HL-60 (cell line): Measurements from ENCODE around the gene ATF6B.
A peak's percentile ranks its signal among the peaks of the same experiment; 100 is the strongest.

Experiments used
- DNase-seq, 2 experiments: peaks; one replicate each; pipeline ENCODE4 v3.0.0-alpha.2; 2010 to 2020; ENCODE audit warnings: low read depth in 1 of 2, low spot score in 1 of 2
- H3K27ac ChIP-seq: fragments of 250-450 bp; sonication (Bioruptor Pico); replicated peaks from 2 replicates; pipeline ENCODE4 v1.5.1; 2020; ENCODE audit warnings: mild to moderate bottlenecking, moderate library complexity
- H3K27me3 ChIP-seq: fragments of 250-450 bp; sonication (Bioruptor Pico); 2 replicates; pipeline ENCODE4 v1.5.1; 2021; ENCODE audit warnings: mild to moderate bottlenecking, moderate library complexity; ENCODE audit not compliant: insufficient read depth, poor library complexity, severe bottlenecking
- H3K4me3 ChIP-seq: replicated peaks from 2 replicates; pipeline ENCODE4 v1.5.1; 2011; ENCODE audit warnings: mild to moderate bottlenecking, control low read depth, low read length; ENCODE audit not compliant: insufficient read depth
- CTCF ChIP-seq: IDR thresholded peaks from one replicate; pipeline ENCODE4 v1.5.1; 2011; ENCODE audit warnings: low read length, control low read depth, inconsistent platforms; ENCODE audit not compliant: insufficient read depth
- GABPA ChIP-seq: IDR thresholded peaks from 2 replicates; pipeline ENCODE4 v1.6.1; 2012; ENCODE audit warnings: low read depth
- POLR2AphosphoS5 ChIP-seq: IDR thresholded peaks from 2 replicates; pipeline ENCODE4 v1.6.1; 2012; ENCODE audit warnings: low read depth
- REST ChIP-seq: IDR thresholded peaks from 2 replicates; pipeline ENCODE4 v1.6.1; 2012; ENCODE audit warnings: low read depth; ENCODE audit not compliant: insufficient replicate concordance
- SPI1 ChIP-seq: IDR thresholded peaks from 2 replicates; pipeline ENCODE4 v1.6.1; 2012; ENCODE audit warnings: low read depth, mild to moderate bottlenecking, borderline replicate concordance

ATF6B gene

GRCh38 chr6:32132110-32132509 lies 4.1 kb upstream of the ATF6B start:
- DNase-seq = no peak

GRCh38 chr6:32131439-32131948 lies 3.4 kb upstream of the ATF6B start:
- DNase-seq = no peak
- Histone ChIP-seq H3K4me3 (no peak overlapping the region), H3K27ac (no peak overlapping the region), H3K27me3 (no peaks in the 10 kb centered on the region)
- no peak for TF ChIP-seq GABPA
- no peak for TF ChIP-seq SPI1
- TF ChIP-seq POLR2AphosphoS5 = no peak
- TF ChIP-seq REST = no peak
- TF ChIP-seq CTCF = no peak

More at GRCh38 chr6:32132110-32132509, 4.1 kb upstream of the ATF6B start:
- no peak for TF ChIP-seq GABPA
- no peak for TF ChIP-seq CTCF
- no peak for TF ChIP-seq SPI1
- TF ChIP-seq REST = no peak
- TF ChIP-seq POLR2AphosphoS5 = no peak
- H3K4me3 ChIP-seq = no peak overlapping the region
- H3K27me3 ChIP-seq = no peaks in the 10 kb centered on the region
- H3K27ac ChIP-seq = no peak overlapping the region

- no peak for DNase-seq
- no peaks in the 10 kb centered on the region for H3K27me3 ChIP-seq
- TF ChIP-seq SPI1 (no peak), CTCF (no peak), REST (no peak)
- peak overlapping the region; percentile 82 for H3K27ac ChIP-seq
- peak overlapping the region; percentile 66 for H3K4me3 ChIP-seq
These were observed 1.4 kb upstream of the ATF6B start for GRCh38 chr6:32129297-32130088.
